Dedifferentiated amniotic fluid mesenchymal stem cell (primary cell): ENCODE measurements around the gene B4GALNT3.

Experiments used
- DNase-seq: peaks from one replicate; pipeline ENCODE4 v3.0.0-alpha.2; 2016; ENCODE audit errors: extremely low spot score

B4GALNT3 gene

GRCh38 chr12:559208-559905 is 99.6 kb downstream of the B4GALNT3 start:
- DNase-seq: no peak

GRCh38 chr12:559906-560455 is 100.2 kb downstream of the B4GALNT3 start:
- DNase-seq: no peak

- DNase-seq: no peak
Measured at GRCh38 chr12:560691-561390, 101.1 kb downstream of the B4GALNT3 start.

- DNase-seq: no peak
Measured at GRCh38 chr12:561391-561705, 101.6 kb downstream of the B4GALNT3 start.

DNA sequence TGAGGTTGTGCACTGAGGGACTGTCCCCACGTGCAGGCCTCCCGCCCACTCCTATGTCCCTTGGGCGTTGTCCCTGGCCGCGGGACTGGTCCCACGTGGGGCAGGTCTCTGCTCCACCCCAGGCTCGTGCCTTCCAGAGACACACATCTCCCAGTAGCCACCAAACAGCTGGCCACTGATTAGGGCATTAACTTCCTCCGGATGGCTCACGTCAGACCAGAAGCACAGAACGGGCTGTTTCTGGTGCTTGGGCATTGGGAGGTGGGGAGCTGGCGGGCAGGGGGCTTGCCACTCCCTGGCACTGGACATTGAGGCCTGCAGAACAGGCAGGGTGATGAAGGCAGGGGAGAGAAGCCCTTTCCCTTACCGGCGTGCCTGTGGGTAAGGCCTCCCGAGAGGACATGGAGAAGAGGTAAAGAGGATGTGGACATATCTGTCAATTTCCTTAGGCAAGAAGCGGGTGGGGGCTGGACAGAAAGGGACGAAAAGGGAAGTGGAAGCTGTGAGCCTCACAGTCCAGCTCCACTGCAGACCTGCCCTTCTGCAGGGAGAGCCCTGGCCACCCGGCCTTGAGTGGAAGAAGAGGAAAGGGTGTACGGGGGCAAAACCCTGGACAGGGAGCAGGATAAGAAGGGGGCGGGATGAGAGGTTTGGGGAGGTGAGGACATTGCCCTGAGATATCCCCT is 102.3 kb downstream of the B4GALNT3 start:
- no peak for DNase-seq

DNA sequence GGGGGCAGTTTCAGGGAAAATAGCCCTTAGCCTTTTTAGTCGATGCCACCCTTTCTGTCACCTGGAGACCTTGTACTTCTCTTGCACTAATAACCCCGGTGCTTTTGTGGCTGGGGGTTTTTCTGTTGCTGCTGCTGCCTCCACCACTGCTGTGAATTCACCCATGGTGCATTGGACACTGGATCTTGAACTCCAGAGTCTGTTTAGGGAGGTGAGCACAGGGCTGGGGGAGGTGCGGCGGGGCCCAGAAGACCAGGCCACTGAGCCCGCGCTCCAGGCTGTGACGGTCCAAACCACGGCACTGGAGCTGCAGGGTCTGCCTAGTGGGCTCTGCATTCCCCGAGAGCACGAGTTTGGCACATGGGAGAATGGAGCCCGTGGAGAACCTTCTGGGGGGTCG is 102.9 kb downstream of the B4GALNT3 start:
- no peak for DNase-seq

GRCh38 chr12:563250-563781 is 103.6 kb downstream of the B4GALNT3 start:
- no peak for DNase-seq

DNA sequence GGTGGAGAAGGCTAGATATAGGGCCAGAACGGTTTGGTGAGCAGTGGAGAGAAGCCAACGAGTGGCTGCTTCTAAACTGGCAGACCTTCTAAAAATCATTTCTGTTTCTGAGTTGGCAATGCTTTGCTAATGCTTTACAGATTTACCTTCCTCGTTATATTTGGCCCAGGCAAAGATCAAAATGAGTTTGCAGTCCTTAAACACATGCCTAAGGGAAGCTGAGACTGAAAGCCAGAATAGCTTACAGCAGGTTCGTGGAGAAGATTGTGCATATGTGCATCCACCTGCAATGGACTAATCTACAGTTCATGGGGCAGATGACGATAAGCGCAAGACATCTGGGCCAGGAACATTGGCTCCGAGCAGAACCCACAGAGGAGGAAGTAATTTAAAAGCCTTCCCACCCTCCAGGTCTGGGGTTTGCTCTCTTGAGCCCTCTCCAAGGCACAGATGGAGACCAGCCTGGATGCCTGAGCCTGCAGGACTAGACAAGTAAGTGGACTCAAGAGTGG is 104.1 kb downstream of the B4GALNT3 start:
- no peak for DNase-seq

GRCh38 chr12:565161-565560 is 105.4 kb downstream of the B4GALNT3 start:
- DNase-seq: no peak

GRCh38 chr12:565589-566105 is 105.9 kb downstream of the B4GALNT3 start:
- DNase-seq: no peak

- no peak for DNase-seq
Measured at GRCh38 chr12:568486-568885, 108.7 kb downstream of the B4GALNT3 start.

DNA sequence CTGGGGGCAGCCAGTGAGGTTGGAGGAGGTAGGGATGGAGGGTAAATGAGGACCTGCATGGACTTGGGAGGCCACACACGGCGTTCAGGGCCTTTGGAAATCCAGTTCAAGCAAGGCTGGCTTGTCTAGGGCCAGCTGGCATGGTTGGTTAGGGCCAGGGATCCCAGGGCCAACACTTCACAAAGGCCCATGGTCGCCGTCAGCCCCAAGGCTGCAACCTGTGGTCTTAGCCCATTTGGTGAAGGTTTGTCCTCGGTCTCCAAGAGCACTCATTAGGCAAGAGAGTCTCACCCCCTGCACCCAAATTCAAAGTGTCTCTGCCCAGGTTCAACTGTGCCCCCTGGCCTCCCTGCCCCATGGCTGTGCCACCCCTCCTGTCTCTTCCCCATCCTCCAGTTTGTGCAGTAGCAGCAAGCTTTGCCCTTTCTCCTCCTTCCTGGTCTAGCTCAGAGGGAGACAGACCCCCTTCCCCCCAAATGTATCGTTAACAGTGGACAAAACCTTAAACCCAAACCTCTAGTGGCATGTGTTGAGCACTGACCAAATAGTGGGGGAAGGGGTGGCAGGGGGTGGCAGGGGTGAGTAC is 109.4 kb downstream of the B4GALNT3 start:
- DNase-seq: no peak

DNA sequence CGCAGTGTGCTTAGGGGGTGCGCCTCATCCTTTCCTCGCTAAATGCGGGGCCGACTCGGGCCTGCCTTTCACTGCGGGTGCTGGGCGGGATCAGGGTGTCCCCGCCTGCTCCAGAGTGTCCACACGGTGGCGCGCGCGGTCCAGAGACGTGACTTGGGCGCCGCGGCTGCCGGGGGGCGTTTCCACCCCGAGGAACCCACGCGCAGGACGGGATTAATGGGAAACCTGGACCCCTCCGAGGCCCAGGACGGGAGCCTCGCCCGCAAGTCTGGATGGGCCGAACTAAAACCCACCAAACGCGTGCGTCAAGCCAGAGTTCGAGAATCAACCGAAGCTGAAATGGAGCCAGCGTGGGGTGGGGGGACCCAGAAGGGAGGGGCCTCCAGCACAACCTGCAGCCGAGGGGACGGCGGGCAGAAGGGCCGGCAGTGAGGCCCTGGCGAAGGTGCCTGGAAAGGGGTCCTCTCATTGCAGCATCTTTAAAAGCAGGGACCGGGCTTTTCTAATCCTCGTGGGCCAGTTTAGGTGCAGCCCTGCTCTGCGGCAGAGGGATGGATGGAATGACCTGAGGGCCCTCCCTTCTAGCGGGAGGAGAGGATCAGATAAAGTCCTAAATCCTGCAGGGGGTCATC is 110.2 kb downstream of the B4GALNT3 start:
- DNase-seq: peak; percentile 80

DNA sequence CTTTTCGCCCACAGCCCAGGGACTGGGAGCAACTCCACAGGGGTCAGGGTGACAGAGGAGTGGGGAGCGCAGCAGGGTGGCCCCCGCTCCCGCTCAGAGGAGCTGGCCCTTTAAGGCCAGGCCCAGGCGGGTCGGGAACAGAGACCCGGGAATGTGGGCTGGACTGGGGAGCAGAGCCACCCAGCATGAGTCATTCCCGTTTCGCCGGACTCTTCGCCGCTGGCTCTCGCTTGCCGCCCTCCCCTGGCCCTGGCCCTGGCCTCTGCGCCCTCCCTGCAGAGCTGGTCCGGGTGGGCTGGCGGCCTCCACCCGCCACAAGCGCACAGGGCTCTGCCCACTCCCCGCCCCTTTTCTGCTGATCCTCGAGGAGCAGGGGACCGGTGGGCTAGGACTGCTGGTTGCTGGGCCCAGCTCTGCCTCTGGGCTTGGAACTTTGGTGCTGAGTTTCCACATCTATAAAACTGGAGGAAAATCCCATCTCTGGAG is 110.7 kb downstream of the B4GALNT3 start:
- peak; percentile 68 for DNase-seq

- peak; percentile 90 for DNase-seq
Measured at GRCh38 chr12:570921-571794, 111.4 kb downstream of the B4GALNT3 start.

- no peak for DNase-seq
Measured at GRCh38 chr12:571795-572531, 112.2 kb downstream of the B4GALNT3 start.

GRCh38 chr12:572532-572899 is 112.8 kb downstream of the B4GALNT3 start:
- DNase-seq: no peak

DNA sequence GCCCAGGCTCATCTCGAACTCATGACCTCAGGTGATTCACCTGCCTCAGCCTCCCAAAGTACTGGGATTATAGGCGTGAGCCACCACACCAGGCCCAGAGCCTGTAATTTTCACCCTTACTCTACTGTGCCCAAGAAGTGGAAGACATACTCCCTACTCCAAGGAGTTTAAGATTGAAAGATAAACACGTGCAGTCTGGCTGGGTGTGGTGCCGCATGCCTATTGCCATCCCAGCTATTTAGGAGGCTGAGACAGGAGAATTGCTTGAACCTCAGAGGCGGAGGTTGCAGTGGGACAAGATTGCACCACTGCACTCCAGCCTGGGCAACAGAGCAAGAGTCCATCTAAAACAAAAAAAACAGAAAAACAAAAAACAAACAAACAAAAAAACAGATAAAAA is 113.5 kb downstream of the B4GALNT3 start:
- no peak for DNase-seq

DNA sequence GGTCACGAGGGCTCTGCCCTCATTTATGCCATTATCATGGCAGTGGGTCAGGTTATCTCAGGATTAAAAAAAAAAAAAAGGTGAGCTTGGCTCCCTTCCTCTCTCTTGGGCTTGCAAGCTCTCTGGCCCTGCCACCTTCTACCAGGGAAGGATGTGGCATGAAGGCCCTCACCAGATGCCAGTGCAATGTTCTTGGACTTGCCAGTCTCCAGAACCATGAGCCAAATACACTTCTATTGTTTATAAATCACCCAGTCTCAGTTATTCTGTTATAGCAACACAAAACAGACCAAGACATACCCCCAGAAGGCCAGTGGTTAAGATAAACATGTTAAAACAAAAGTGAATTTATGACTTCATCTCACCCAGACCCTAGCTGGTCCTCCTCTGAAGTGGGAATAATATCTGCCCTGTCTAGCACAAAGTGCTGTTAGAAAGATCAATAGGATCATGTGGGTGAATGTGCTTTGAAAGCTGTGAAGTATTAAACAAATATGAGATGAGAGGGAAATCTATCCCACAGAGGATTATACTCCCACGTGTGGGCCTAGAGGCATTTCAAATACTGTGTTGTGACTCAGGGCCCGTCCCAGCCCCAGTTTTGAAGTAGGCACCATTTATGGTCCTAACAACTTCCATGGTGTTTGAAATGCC is 114.9 kb downstream of the B4GALNT3 start:
- peak; percentile 22 for DNase-seq
